Smooth muscle cell (in vitro differentiated cells): Measurements from ENCODE around the gene CER1. TPM values are rescaled to one million over a fixed set of nuclear protein-coding genes. Genes with fewer than 3 reads are reported as not detected.

Source experiments
- DNase-seq: peaks from one replicate; lab custom pipeline; 2025; ENCODE audit not compliant: unreplicated experiment; lab: John Stamatoyannopoulos, UW
- H2AFZ ChIP-seq: fragments of 200-600 bp; sonication (generic); 2 replicates; pipeline ENCODE4 v1.6.0; 2016; ENCODE audit warnings: antibody characterized with exemption, low read depth, mild to moderate bottlenecking
- H3F3A ChIP-seq: fragments of 200-600 bp; sonication (generic); 2 replicates; pipeline ENCODE4 v1.6.0; 2017; ENCODE audit warnings: antibody characterized with exemption, low read depth
- H3K27ac ChIP-seq: fragments of 200-600 bp; sonication (generic); 2 replicates; pipeline ENCODE4 v1.5.1; 2016; ENCODE audit warnings: low read depth, mild to moderate bottlenecking
- H3K27me3 ChIP-seq: fragments of 200-600 bp; sonication (generic); 2 replicates; pipeline ENCODE4 v1.6.1; 2016; ENCODE audit warnings: low read depth, mild to moderate bottlenecking
- H3K36me3 ChIP-seq: fragments of 200-600 bp; sonication (generic); 2 replicates; pipeline ENCODE4 v1.5.1; 2016; ENCODE audit warnings: low read depth
- H3K4me1 ChIP-seq: fragments of 200-600 bp; sonication (generic); 2 replicates; pipeline ENCODE4 v1.5.1; 2016; ENCODE audit warnings: low read depth
- H3K4me2 ChIP-seq: fragments of 200-600 bp; sonication (generic); 2 replicates; pipeline ENCODE4 v1.6.0; 2016; ENCODE audit warnings: mild to moderate bottlenecking
- H3K4me3 ChIP-seq: fragments of 200-600 bp; sonication (generic); 2 replicates; pipeline ENCODE4 v1.5.1; 2016; ENCODE audit warnings: mild to moderate bottlenecking
- H3K79me2 ChIP-seq: fragments of 200-600 bp; sonication (generic); 2 replicates; pipeline ENCODE4 v1.6.0; 2016; ENCODE audit warnings: low read depth, mild to moderate bottlenecking
- H3K9ac ChIP-seq: fragments of 200-600 bp; sonication (generic); 2 replicates; pipeline ENCODE4 v1.6.0; 2016; ENCODE audit warnings: low read depth
- H3K9me3 ChIP-seq: fragments of 200-600 bp; sonication (generic); replicated peaks from 2 replicates; pipeline ENCODE4 v1.5.1; 2016; ENCODE audit warnings: low read depth
- H4K20me1 ChIP-seq: fragments of 200-600 bp; sonication (generic); 2 replicates; pipeline ENCODE4 v1.6.0; 2016; ENCODE audit warnings: low read depth
- CTCF ChIP-seq: fragments of 200-600 bp; sonication (generic); IDR thresholded peaks from 2 replicates; pipeline ENCODE4 v1.5.1; 2017; ENCODE audit warnings: borderline replicate concordance, mild to moderate bottlenecking, antibody characterized with exemption; ENCODE audit not compliant: insufficient read depth, poor library complexity, severe bottlenecking
- WGBS: methylation state at CpG from one replicate; pipeline ENCODE4 v1.1.7; 2016; ENCODE audit warnings: low lambda C conversion rate; 5-methylcytosine and 5-hydroxymethylcytosine counted together
- polyA plus RNA-seq: library from polyadenylated mRNA; unstranded; fragments of >200 nt; fragmentation: Nextera tagmentation; extraction: Ambion mirVana; gene quantifications from 2 replicates; pipeline ENCODE4 v1.2.1, GENCODE V29; 2016
- total RNA-seq: library from RNA; depleted of rRNA; stranded (reverse); fragments of >200 nt; gene quantifications from 2 replicates; pipeline ENCODE4 v1.2.3, GENCODE V29; 2014

The CER1 gene
- total and polyA plus RNA-seq, 2 experiments from 2014 or later: 1.6 TPM; not detected in 1

GRCh38 chr9:14713187-14713767 lies 9.3 kb downstream of the CER1 start:
- 85% methylated on average over 3 of the region's 3 CpGs for WGBS
- H3F3A ChIP-seq: no peaks in the 10 kb centered on the region
- no peaks in the 10 kb centered on the region for H3K36me3 ChIP-seq
- H3K9ac ChIP-seq: no peak overlapping the region
- H3K4me2 ChIP-seq: no peak overlapping the region
- no peak for DNase-seq
- no peak for TF ChIP-seq CTCF
- H3K4me1 ChIP-seq: no peaks in the 10 kb centered on the region
- H3K27me3 ChIP-seq: no peaks in the 10 kb centered on the region
- no peaks in the 10 kb centered on the region for H3K79me2 ChIP-seq
- H3K4me3 ChIP-seq: no peak overlapping the region
- H3K27ac ChIP-seq: no peak overlapping the region
- no peak overlapping the region for H2AFZ ChIP-seq
- no peaks in the 10 kb centered on the region for H4K20me1 ChIP-seq
- H3K9me3 ChIP-seq: no peaks in the 10 kb centered on the region

GRCh38 chr9:14710804-14711203 lies 11.7 kb downstream of the CER1 start:
- Histone ChIP-seq H3K79me2 (no peaks in the 10 kb centered on the region), H3F3A (no peaks in the 10 kb centered on the region), H3K27me3 (no peaks in the 10 kb centered on the region), H3K4me3 (no peak overlapping the region), H3K9ac (peak overlapping the region; percentile 0), H3K4me2 (no peak overlapping the region), H3K36me3 (peaks cover 3% of the 10 kb centered on the region), H3K27ac (peak overlapping the region; percentile 25), H3K4me1 (no peaks in the 10 kb centered on the region), H3K9me3 (peaks cover 7% of the 10 kb centered on the region), H4K20me1 (no peaks in the 10 kb centered on the region), H2AFZ (no peak overlapping the region)
- no peak for TF ChIP-seq CTCF
- no peak for DNase-seq

- H3K4me1 ChIP-seq: no peaks in the 10 kb centered on the region
- no peak overlapping the region for H3K4me2 ChIP-seq
- H3K79me2 ChIP-seq: no peaks in the 10 kb centered on the region
- WGBS: 92% methylated on average over 5 of the region's 5 CpGs
- H3K9ac ChIP-seq: no peak overlapping the region
- H3K36me3 ChIP-seq: peaks cover 3% of the 10 kb centered on the region
- H3K27ac ChIP-seq: no peak overlapping the region
- H4K20me1 ChIP-seq: no peaks in the 10 kb centered on the region
- TF ChIP-seq CTCF: no peak
- DNase-seq: no peak
- no peaks in the 10 kb centered on the region for H3K27me3 ChIP-seq
- H3F3A ChIP-seq: no peaks in the 10 kb centered on the region
- no peak overlapping the region for H3K4me3 ChIP-seq
- no peak overlapping the region for H2AFZ ChIP-seq
- peaks cover 9% of the 10 kb centered on the region for H3K9me3 ChIP-seq
Observed at GRCh38 chr9:14706530-14707140, 15.9 kb downstream of the CER1 start.

- H3K4me2 ChIP-seq: no peak overlapping the region
- H3K9me3 ChIP-seq: peaks cover 9% of the 10 kb centered on the region
- no peak for DNase-seq
- H3K4me3 ChIP-seq: no peak overlapping the region
- no peak overlapping the region for H3K27ac ChIP-seq
- no peaks in the 10 kb centered on the region for H3K4me1 ChIP-seq
- H3K36me3 ChIP-seq: peaks cover 3% of the 10 kb centered on the region
- H3K9ac ChIP-seq: no peak overlapping the region
- H2AFZ ChIP-seq: no peak overlapping the region
- H3F3A ChIP-seq: no peaks in the 10 kb centered on the region
- TF ChIP-seq CTCF: no peak
- no peaks in the 10 kb centered on the region for H3K79me2 ChIP-seq
- H4K20me1 ChIP-seq: no peaks in the 10 kb centered on the region
- H3K27me3 ChIP-seq: no peaks in the 10 kb centered on the region
Observed at GRCh38 chr9:14705079-14705478, 17.5 kb downstream of the CER1 start.
